Urinary bladder (tissue), 4 donors: ENCODE data around the gene HSF2BP. TPM values are rescaled to one million over a fixed set of nuclear protein-coding genes. Genes with fewer than 3 reads are reported as not detected.
"Not testable (repeated sequence)": the region's sequence is repeated elsewhere in the genome, so short reads cannot be mapped to it uniquely, and the experiment has no call there.

ENCODE experiments used
- DNase-seq: peaks from one replicate; pipeline ENCODE4 v3.0.0-alpha.2; 2015; ENCODE audit errors: extremely low spot score
- H3K27ac ChIP-seq: one replicate; pipeline ENCODE4 v1.5.1; 2013; ENCODE audit warnings: low read depth, mild to moderate bottlenecking, moderate library complexity
- H3K36me3 ChIP-seq: one replicate; pipeline ENCODE4 v1.6.1; 2013; ENCODE audit warnings: mild to moderate bottlenecking, moderate library complexity; ENCODE audit not compliant: insufficient read depth
- H3K4me1 ChIP-seq: one replicate; pipeline ENCODE4 v1.6.1; 2013; ENCODE audit warnings: mild to moderate bottlenecking, moderate library complexity; ENCODE audit not compliant: insufficient read depth
- H3K4me3 ChIP-seq: one replicate; pipeline ENCODE4 v1.5.1; 2013; ENCODE audit warnings: low read depth, low read length
- WGBS: extraction: QIAGEN DNeasy Blood & Tissue Kit; methylation state at CpG from one replicate; pipeline ENCODE4 v1.1.7; 2013; 5-methylcytosine and 5-hydroxymethylcytosine counted together
- polyA plus RNA-seq: library from polyadenylated mRNA; stranded (reverse); fragments of 200-250 nt; gene quantifications from one replicate; pipeline ENCODE4 v1.2.3, GENCODE V29; 2013
- total RNA-seq: library from RNA; depleted of rRNA; stranded (reverse); fragments of >200 nt; gene quantifications from one replicate; pipeline ENCODE4 v1.2.3, GENCODE V29; 2014
- donor health status: healthy with polysubstance abuse.
- donor health status: healthy.

Gene HSF2BP
- total RNA-seq: 1.1 TPM
- 0.37 TPM for polyA plus RNA-seq

DNA sequence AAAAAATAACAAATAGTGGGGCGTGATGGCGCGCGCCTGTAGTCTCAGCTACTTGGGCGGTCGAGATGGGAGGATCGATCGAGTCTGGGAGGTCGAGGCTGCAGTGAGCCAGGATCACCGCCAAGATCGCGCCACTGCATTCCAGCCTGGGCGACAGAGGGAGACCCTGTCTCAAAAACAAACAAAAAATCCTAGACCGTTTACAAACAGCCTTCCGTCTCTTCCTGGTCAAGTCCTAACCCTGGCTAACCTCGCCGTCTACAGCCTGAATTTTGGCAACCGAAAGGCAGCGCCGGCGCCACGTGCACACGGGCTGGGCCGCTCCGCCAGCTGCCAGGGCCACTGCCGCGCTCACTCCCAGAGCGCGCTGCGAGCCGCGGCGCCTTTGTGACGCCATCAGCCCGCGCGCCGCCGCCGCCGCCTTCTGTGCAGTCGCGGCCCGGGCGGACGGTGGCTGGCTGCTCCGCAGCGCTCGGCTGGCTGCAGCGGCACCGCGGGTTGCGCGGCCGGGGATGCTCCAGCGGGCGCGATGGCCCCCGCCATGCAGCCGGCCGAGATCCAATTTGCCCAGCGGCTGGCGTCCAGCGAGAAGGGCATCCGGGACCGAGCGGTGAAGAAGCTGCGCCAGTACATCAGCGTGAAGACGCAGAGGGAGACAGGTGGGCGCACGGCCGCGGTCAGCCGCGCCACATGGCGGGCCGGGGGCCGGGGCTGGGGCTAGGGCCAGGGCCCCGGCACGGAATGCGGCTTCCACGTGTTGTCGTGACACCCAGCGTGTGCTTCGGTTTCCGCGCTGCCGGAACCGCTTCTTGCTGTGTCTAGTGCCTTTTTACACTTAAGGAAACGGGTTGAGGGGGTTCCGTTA lies at the start of gene HSF2BP, which contains the start of gene RRP1B:
Gene HSF2BP, minus strand, starts transcription at position 353 of the 865 bp plus-strand sequence. CDS start 1,392 bp downstream, outside the sequence.
Gene RRP1B, plus strand, starts transcription at position 425 of the 865 bp plus-strand sequence. Its CDS starts 105 bp downstream, at position 530.
- no peak for DNase-seq
- H3K27ac ChIP-seq: peak within 1 kb of the TSS; percentile 71
- no peaks in the 10 kb centered on the region for H3K36me3 ChIP-seq
- peak within 1 kb of the TSS; percentile 80 for H3K4me3 ChIP-seq
- 5% methylated on average over 92 of the region's 92 CpGs for WGBS
- no peaks in the 10 kb centered on the region for H3K4me1 ChIP-seq

DNA sequence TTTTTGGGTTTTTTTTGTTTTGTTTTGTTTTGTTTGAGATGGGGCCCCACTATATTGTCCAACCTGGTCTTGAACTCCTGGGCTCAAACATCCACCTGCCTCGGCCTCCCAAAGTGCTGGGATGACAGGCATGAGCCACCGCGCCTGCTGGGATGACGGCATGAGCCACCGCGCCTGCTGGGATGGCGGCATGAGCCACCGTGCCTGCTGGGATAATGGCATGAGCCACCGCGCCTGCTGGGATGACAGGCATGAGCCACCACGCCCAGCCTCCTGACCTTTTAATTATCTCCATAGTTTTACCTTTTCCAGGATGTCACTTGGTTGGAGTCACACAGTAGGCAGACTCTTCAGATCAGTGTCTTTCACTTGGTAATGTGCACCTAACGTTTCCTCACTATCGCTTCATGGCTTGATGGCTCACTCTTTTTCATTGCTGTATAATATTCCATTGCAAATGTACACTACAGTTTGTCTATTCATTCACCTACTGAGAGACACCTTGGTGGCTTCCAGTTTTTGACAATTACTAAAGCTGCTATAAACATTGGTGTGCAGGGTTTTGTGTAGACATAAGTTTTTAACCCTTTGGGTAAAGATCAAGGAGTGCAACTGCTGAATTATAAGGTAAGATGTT lies 49.6 kb upstream of the HSF2BP start:
- 95% methylated on average over 13 of the region's 13 CpGs for WGBS
- H3K4me1 ChIP-seq: no peaks in the 10 kb centered on the region
- DNase-seq: no peak
- H3K36me3 ChIP-seq: no peaks in the 10 kb centered on the region
- no peak overlapping the region for H3K4me3 ChIP-seq
- no peak overlapping the region for H3K27ac ChIP-seq

DNA sequence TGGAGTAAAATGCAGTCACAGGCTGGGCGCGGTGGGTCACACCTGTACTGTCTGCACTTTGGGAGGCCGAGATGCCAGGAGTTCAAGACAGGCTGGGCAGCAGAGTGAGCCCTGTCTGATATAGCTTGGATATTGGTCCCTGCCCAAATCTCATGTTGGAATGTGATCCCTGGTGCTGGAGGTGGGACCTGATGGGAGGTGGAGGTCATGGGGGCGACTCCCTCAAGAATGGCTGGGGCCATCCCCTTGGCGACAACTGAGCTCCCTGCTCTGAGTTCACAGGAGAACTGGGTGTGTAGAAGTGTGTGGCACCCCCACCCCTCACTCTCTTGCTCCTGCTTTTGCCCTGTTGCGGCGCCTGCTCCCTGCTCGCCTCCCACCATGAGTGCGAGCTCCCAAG lies 48.2 kb upstream of the HSF2BP start:
- no peaks in the 10 kb centered on the region for H3K4me1 ChIP-seq
- 87% methylated on average over 9 of the region's 9 CpGs for WGBS
- no peaks in the 10 kb centered on the region for H3K36me3 ChIP-seq
- H3K4me3 ChIP-seq: no peak overlapping the region
- H3K27ac ChIP-seq: no peak overlapping the region
- no peak for DNase-seq

DNA sequence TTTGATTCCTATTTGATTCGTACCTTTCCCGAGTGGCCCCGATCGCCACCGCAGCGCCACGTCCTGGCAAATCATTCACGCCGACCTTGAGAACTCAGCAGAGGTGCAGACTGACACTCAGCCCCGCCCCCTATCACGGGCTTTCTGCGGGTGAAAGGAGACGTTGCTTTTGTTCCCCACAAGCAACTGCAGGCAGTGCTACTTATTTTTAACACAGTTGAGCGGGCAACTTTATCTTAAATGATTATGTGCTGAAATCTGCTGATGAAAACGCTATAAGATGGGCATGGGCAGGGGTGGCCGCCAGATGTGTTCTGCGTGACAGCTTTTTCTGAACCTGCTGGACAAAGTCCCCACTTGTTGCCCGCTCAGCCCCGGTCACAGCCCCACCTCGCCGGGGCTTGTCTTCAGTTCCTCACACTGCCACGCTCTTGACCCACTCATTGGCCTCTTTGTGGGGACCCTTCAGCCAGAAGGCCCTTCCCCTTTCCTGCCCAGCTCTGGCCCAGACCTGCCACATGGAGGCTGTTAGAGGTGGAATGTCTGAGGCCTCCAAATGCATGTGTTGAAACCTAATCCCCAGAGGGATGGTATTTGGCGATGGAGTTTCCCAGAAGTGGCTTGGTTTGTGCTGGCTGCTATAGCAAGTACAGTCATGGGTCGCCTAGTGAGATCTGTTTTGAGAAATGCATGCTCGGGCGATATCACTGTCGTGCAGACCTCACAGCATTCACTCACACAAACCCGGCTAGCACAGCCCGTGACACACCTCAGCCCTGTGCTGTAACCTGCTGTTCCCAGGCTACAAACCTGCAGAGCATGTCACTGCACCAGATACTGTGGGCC lies 44.0 kb upstream of the HSF2BP start:
- Histone ChIP-seq H3K4me1 (no peaks in the 10 kb centered on the region), H3K27ac (no peak overlapping the region), H3K36me3 (no peaks in the 10 kb centered on the region), H3K4me3 (no peak overlapping the region)
- no peak for DNase-seq
- WGBS: 47% methylated on average over 29 of the region's 29 CpGs

- Histone ChIP-seq H3K4me3 (no peak overlapping the region), H3K4me1 (no peaks in the 10 kb centered on the region), H3K27ac (no peak overlapping the region), H3K36me3 (no peaks in the 10 kb centered on the region)
- DNase-seq: no peak
- 57% methylated on average over 12 of the region's 12 CpGs for WGBS
These were observed 43.4 kb upstream of the HSF2BP start for GRCh38 chr21:43702785-43703034.

- Histone ChIP-seq H3K4me1 (no peaks in the 10 kb centered on the region), H3K27ac (no peak overlapping the region), H3K4me3 (no peak overlapping the region), H3K36me3 (no peaks in the 10 kb centered on the region)
- 65% methylated on average over 29 of the region's 29 CpGs for WGBS
- no peak for DNase-seq
These were observed 42.9 kb upstream of the HSF2BP start for GRCh38 chr21:43701936-43702784.

- WGBS: 69% methylated on average over 13 of the region's 13 CpGs
- Histone ChIP-seq H3K4me1 (no peaks in the 10 kb centered on the region), H3K27ac (no peak overlapping the region), H3K36me3 (peaks cover 1% of the 10 kb centered on the region), H3K4me3 (no peak overlapping the region)
- no peak for DNase-seq
These were observed 40.8 kb upstream of the HSF2BP start for GRCh38 chr21:43699933-43700599.

GRCh38 chr21:43699492-43699777 lies 40.1 kb upstream of the HSF2BP start:
- not testable (repeated sequence) for H3K4me3 ChIP-seq, H3K27ac ChIP-seq, H3K4me1 ChIP-seq, H3K36me3 ChIP-seq, DNase-seq
- WGBS: 92% methylated on average over 5 of the region's 5 CpGs

DNA sequence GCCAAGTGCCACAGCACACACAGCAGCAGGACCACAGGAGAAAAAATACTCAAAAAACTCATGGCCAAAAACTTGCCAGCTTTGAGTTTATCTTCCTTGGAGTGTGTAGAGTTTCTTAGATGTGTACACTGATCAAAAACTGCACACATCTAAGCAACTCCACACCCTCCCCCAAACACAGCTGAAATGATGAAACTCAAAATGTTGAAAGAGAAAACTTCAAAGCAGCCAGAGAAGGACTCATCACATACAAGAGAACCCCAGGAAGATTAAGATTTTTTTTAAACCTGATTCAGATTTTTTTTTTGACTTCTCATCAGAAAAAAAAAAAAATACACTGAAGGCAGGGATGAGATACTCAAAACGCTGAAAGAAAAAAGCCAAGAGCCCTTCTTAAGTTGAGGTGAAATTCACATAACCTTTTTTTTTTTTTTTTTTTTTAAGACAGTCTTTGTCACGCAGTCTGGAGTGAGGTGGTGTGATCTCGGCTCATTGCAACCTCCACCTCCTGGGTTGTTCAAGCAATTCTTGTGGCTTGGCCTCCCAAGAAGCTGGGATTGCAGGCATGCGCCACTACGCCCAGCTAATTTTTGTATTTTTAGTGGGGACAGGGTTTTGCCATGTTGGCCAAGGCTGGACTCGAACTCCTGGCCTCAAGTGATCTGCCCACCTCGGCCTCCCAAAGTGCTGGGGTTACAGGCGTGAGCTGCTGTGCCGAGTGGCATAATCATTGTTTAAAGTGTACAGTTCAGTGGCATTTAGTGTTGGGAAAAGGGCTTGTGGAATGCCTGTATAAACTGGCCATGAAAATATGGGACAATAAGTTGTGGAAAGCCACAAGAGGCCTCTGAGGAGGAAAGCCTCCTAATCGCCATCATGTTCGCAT lies 38.7 kb upstream of the HSF2BP start:
- WGBS: 89% methylated on average over 11 of the region's 11 CpGs
- no peak overlapping the region for H3K27ac ChIP-seq
- no peaks in the 10 kb centered on the region for H3K4me1 ChIP-seq
- no peak for DNase-seq
- H3K36me3 ChIP-seq: peaks cover 6% of the 10 kb centered on the region
- H3K4me3 ChIP-seq: no peak overlapping the region

- 93% methylated on average over 17 of the region's 17 CpGs for WGBS
- Histone ChIP-seq H3K4me3 (no peak overlapping the region), H3K36me3 (peaks cover 6% of the 10 kb centered on the region), H3K27ac (no peak overlapping the region), H3K4me1 (no peaks in the 10 kb centered on the region)
- DNase-seq: no peak
These were observed 36.9 kb upstream of the HSF2BP start for GRCh38 chr21:43696214-43696613.

- Histone ChIP-seq H3K4me1 (no peaks in the 10 kb centered on the region), H3K36me3 (peaks cover 6% of the 10 kb centered on the region)
These were observed 35.3 kb upstream of the HSF2BP start for GRCh38 chr21:43694437-43695079.

DNA sequence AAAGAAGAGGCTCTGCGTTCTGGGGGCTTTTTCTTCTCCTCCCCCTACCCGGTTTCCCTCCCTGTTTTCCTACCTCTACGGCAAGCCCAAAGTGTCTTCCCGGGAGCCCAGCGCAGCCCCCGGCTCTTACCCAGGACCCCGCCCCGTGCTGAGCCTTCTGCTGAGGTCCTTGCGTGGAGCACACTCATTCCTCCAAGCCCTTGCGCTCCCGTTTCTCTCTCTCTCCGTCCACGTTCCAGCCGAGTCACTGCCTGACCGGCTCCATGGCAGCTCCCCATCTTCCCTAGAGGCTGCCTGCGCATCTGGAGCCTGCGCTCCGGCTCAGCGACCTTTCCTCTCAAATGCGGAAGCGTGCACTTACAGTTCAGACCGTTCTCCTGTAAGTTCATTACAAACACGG lies 34.7 kb upstream of the HSF2BP start:
- Histone ChIP-seq H3K27ac (no peak overlapping the region), H3K36me3 (peaks cover 6% of the 10 kb centered on the region), H3K4me3 (no peak overlapping the region), H3K4me1 (no peaks in the 10 kb centered on the region)
- 94% methylated on average over 23 of the region's 23 CpGs for WGBS
- DNase-seq: no peak

More at GRCh38 chr21:43694437-43695079, 35.3 kb upstream of the HSF2BP start:
- no peak for DNase-seq
- Histone ChIP-seq H3K27ac (no peak overlapping the region), H3K4me3 (no peak overlapping the region)
- WGBS: 90% methylated on average over 27 of the region's 27 CpGs
